ENCODE data around the gene ZNF581.

ZNF581 gene, protein sequence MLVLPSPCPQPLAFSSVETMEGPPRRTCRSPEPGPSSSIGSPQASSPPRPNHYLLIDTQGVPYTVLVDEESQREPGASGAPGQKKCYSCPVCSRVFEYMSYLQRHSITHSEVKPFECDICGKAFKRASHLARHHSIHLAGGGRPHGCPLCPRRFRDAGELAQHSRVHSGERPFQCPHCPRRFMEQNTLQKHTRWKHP

GRCh38 chr19:55643003-55643886 is at the start of gene ZNF581:
Gene ZNF581, plus strand, starts transcription at chr19:55643649. Its CDS starts 923 bp downstream, at chr19:55644572.
- DNase-seq = peak; percentile 69
- in situ Hi-C loops (cut with HindIII; ENCODE audit: low pct_ligation_motif_present, low pct_unique_long_range_greater_than_20kb, low sequenced_read_pairs) = no loop called here

DNA sequence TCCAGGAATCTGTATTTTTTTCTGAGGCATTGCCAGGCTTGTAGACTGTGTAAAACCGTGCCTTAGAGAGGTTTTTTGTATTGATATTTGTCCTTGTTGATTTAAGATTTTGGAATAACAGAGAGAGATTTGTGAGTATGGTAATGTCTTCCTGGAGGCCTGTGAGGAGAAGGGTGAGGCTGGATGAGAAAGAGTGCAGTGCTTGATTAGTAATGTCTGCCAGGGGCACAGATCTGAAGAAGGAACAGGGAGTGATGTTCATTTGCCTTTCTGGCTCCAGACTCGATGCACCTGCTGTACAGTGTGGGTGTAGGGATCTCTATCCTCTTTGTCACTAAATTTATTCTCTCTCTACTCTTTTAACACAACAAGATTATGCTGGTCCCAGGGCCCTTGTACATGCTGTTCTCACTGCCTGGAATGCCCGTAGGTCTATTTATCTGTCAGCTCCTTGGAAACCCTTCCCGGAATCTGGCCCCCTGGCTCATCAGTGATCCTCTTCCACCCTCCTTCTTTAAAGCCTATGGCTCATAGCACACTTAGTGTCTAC is 48.4 kb upstream of the ZNF581 start:
- in situ Hi-C loops (cut with HindIII; ENCODE audit: low pct_ligation_motif_present, low pct_unique_long_range_greater_than_20kb, low sequenced_read_pairs) = no loop called here
- no peak for DNase-seq

- DNase-seq = no peak
- in situ Hi-C loops (cut with HindIII; ENCODE audit: low pct_ligation_motif_present, low pct_unique_long_range_greater_than_20kb, low sequenced_read_pairs) = no loop called here
Measured at GRCh38 chr19:55596304-55596703, 47.1 kb upstream of the ZNF581 start.

GRCh38 chr19:55597501-55597921 is 45.9 kb upstream of the ZNF581 start:
- in situ Hi-C loops (cut with HindIII; ENCODE audit: low pct_ligation_motif_present, low pct_unique_long_range_greater_than_20kb, low sequenced_read_pairs) = no loop called here
- DNase-seq = no peak

DNA sequence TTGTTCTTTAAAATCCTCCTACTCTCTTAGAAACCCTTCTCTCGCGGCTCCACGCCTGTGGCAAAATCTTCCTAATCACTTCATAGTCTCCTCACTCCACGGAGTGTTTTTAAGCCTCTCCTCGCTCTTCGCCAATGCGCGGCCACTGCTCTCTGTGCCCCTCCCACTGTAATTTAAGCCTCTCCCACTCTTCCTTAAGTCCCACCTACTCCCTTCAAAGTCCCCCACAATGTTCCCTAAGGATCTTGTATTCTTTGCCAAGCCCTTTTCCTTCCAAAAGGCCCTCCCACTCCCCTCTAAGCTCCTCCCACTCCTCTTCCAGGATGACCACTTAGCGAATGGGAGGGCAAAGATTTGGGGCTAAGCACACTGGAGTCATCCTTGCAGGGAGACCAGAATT is 45.4 kb upstream of the ZNF581 start:
- in situ Hi-C loops (cut with HindIII; ENCODE audit: low pct_ligation_motif_present, low pct_unique_long_range_greater_than_20kb, low sequenced_read_pairs) = no loop called here
- DNase-seq = no peak

- in situ Hi-C loops (cut with HindIII; ENCODE audit: low pct_ligation_motif_present, low pct_unique_long_range_greater_than_20kb, low sequenced_read_pairs) = no loop called here
- peak; percentile 93 for DNase-seq
Measured at GRCh38 chr19:55598719-55599467, 44.6 kb upstream of the ZNF581 start.

DNA sequence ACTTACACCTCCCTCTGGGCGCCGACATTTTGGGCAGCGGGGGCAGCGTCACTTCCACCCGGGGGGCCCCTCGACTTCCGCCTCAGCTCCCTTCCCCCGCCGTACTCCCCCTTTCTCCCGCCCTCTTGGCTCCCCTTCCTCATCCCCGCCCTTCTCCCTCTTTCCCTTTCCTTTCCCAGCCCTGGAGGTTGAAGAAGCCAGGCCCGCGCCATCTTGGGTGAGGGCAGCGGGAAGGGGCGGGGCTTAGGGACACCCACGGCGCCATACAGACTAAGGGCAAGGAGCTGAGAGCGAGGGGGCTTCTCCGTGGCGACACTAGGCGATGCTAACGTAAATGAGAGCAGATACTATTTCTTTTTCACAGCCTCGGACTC is 44.0 kb upstream of the ZNF581 start, which contains the start of gene FIZ1:
FIZ1 (minus strand) TSS at position 50 of the 374 bp plus-strand sequence. CDS start 1,652 bp downstream, outside the sequence.
- in situ Hi-C loops (cut with HindIII; ENCODE audit: low pct_ligation_motif_present, low pct_unique_long_range_greater_than_20kb, low sequenced_read_pairs) = no loop called here
- peak; percentile 96 for DNase-seq

DNA sequence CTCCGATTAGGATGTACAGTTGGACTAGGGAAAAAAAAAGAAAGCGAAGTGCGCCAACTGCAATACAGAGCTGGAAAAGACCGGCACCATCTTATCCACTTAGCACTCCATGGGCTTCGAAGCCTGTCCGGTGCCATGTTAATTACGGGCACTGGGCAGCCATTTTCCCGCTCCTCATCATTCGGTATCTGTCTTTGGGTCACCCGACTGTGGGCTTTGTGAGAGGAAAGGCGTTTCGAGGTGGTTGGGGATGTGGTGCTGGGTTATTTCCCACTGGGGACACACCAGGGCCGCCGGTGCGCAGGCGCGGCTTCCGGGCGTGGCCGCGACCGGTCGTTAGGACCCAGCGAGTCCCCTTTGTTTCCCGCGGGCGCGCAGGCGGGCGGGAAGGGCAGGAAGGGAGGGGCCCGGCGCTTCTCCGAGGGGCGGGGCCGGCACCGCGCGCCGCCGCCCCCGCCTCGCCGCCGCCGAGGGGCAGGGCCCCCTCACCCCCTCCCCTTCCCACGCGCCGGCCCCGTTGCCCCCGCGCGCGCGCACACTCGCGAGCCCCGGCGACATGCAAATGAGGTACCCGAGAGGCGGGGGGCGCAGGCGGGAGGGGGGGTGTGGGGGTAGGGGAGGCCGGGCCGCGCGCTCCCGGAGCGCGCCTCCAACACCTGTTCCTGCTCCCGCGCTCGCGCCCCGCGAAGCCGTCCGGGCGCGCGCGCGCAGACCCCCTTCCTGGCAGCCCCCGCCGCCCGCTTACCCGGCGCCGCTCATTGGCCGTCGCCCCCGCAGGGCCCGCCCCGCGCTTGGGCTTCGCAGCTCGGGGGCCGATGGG is 43.4 kb upstream of the ZNF581 start, which contains the start of gene ZNF524:
ZNF524 (plus strand) TSS at position 447 of the 820 bp plus-strand sequence. CDS start 1,825 bp downstream, outside the sequence.
- in situ Hi-C loops (cut with HindIII; ENCODE audit: low pct_ligation_motif_present, low pct_unique_long_range_greater_than_20kb, low sequenced_read_pairs) = no loop called here

GRCh38 chr19:55600662-55601028 is 42.8 kb upstream of the ZNF581 start:
- no peak for DNase-seq
- in situ Hi-C loops (cut with HindIII; ENCODE audit: low pct_ligation_motif_present, low pct_unique_long_range_greater_than_20kb, low sequenced_read_pairs) = no loop called here

More for the DNA sequence above, 43.4 kb upstream of the ZNF581 start, which contains the start of gene ZNF524:
- peak; percentile 80 for DNase-seq

- no peak for DNase-seq
- in situ Hi-C loops (cut with HindIII; ENCODE audit: low pct_ligation_motif_present, low pct_unique_long_range_greater_than_20kb, low sequenced_read_pairs) = no loop called here
Measured at GRCh38 chr19:55601084-55601483, 42.4 kb upstream of the ZNF581 start.

- in situ Hi-C loops (cut with HindIII; ENCODE audit: low pct_ligation_motif_present, low pct_unique_long_range_greater_than_20kb, low sequenced_read_pairs) = no loop called here
- no peak for DNase-seq
Measured at GRCh38 chr19:55602104-55603001, 41.1 kb upstream of the ZNF581 start.

DNA sequence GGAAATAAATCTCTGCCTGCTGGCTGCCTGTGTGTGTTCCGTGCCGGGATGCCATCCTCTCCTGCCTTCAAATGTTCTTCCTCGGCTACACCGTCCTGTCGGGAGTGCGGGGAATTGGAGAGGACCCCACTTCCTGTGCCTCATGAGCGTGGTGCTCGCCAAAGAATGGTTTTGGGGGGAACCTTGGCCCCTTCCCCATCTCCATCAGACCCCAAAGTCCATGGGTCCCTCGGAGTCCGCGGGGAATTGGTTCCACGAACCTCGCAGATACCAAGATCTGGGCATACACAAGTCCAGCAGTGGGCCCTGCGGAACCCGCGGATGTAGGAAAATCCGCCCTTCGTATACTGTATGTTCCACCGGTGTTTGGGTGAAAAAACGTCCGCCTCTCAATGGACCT is 40.3 kb upstream of the ZNF581 start:
- in situ Hi-C loops (cut with HindIII; ENCODE audit: low pct_ligation_motif_present, low pct_unique_long_range_greater_than_20kb, low sequenced_read_pairs) = no loop called here

DNA sequence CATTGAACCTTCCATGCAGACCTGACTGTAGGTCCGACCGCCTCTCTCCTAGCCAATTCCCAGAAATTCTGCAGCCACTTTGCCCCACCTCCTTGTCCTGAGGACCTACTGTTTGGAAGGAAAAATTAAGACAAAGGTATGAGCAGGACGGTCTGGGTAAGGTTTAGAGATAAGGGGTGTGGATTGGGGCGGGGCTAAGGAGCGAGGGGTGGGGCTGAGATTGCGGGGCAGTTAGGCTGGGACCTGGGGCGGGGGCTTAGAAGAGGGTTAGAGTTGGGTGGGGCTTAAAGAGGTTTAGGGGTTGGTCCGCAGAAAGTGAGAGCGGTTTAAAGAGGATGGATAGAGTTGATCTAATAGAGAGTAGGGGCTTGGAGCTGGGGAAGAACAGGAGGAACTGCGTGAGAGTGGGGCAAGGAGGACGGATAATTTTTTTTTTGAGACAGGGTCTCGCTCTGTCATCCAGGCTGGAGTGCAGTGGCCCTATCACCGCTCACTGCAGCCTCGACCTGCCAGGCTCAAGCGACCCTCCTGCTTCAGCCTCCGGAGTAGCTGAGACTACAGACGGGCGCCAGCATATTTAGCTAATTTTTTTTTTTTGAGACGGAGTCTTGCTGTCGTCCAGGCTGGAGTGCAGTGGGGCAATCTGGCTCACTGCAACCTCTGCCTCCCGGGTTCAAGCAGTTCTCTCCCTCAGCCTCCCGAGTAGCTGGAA is 39.7 kb upstream of the ZNF581 start:
- in situ Hi-C loops (cut with HindIII; ENCODE audit: low pct_ligation_motif_present, low pct_unique_long_range_greater_than_20kb, low sequenced_read_pairs) = no loop called here
- no peak for DNase-seq

More for the DNA sequence above, 40.3 kb upstream of the ZNF581 start:
- no peak for DNase-seq

DNA sequence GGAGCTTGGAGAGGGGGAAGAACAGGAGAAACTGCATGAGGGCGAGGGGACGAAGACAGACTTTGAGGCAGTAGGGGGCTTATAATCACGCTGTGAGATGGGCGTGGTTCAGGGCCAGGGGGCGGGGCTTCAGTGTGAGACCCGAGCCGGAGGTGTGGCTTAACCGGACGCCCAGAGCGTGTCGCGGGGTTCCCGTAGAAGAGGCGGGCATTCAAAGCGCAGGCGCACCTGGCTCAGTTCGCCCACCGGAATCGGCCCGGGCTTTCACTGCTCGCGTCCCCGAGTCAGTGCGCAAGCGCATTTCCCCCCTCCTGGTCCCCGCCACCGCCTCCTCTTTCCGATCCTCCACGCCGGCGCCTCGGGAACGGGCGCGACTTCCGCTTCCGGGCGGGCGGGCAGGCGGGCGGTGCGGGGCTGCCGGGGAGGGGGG is 38.2 kb upstream of the ZNF581 start:
- in situ Hi-C loops (cut with HindIII; ENCODE audit: low pct_ligation_motif_present, low pct_unique_long_range_greater_than_20kb, low sequenced_read_pairs) = no loop called here
- peak; percentile 96 for DNase-seq

DNA sequence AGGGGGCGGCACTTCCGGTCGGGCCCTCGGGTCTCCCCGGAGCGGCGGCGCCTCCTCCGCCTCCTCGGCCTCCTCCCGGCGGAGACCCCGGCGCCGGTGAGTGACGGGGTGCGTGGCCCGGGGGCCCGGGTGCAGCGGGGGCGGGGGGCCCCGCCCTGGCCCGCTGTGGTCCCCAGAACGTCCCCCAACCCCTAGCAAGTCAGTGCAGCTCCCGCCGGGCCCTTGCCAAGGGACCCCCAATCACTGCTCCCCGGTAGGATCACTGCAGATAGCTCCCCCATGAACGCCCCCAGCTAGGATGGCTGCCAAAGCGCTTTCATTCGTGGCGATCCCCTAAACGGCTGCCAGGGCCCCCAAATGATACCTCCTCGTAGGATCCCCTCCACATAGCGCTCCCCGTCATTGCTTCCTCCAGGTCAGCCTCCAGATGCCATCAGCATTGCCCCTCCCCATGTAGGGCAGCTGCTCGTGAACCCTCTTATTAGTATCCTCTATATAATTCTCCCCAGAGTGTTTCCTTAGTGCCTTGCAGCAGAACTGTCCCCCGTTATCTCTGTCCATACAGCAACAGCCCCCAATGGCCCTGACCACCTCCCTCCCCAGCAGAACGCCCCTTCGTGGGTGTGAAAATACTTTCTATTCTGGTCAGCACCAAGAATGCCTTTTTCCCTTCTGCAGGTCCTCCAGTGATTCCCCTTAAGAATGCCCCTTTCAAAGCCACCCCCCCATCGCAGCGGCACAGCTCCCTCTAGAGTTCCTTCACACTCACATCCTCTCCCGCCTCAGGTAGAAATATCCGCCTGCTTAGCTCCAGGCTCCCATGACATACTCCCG is 37.6 kb upstream of the ZNF581 start, which contains the start of gene ZNF865:
ZNF865 (plus strand) TSS at position 11 of the 834 bp plus-strand sequence. CDS start 7,972 bp downstream, outside the sequence.
- DNase-seq = peak; percentile 82
- in situ Hi-C loops (cut with HindIII; ENCODE audit: low pct_ligation_motif_present, low pct_unique_long_range_greater_than_20kb, low sequenced_read_pairs) = no loop called here

DNA sequence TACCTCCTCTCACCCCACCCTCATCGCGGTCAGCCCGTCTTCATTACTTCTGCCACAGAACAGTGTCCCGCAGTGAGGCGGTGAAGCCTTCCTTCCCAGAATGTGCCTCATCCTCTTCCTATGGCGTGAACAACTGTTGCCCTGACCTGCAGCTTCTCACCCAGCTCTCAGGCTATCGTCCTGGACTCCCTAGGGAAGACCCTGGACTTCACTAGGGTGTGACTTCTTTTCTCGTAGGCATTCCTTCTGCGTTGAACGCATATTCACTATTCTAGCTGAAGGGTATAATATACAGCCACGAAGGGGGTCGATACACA is 37.0 kb upstream of the ZNF581 start:
- DNase-seq = no peak
- in situ Hi-C loops (cut with HindIII; ENCODE audit: low pct_ligation_motif_present, low pct_unique_long_range_greater_than_20kb, low sequenced_read_pairs) = no loop called here

Measured in ACHN (cell line).